HepG2 (cell line): ENCODE results near the gene SMARCC1. TPM values are rescaled to one million over a fixed set of nuclear protein-coding genes. Genes with fewer than 3 reads are reported as not detected.

ENCODE experiments used
- ATAC-seq: fragments of 200-7000 bp; cut with Tn5 transposase; 3 replicates; pipeline ENCODE4 v1.9.1; 2020; ENCODE audit warnings: mild to moderate bottlenecking, moderate library complexity
- BruUV-seq: library from RNA; stranded (reverse); fragments of 400-500 nt; replicated peaks from 2 replicates; lab custom pipeline; 2021; lab: Mats Ljungman, UMichigan
- CTCF ChIA-PET: fragments of 300-600 bp; formaldehyde crosslinking; extraction: SDS; loops from one replicate; lab custom pipeline; 2021; ENCODE audit warnings: low total read pairs, inconsistent platforms, low intra/inter-chr PET ratio; lab: Yijun Ruan, JAX
- POLR2A ChIA-PET: fragments of 350-600 bp; sonication (Branson Sonifier 250); formaldehyde crosslinking; loops from one replicate; lab custom pipeline; 2020; ENCODE audit warnings: antibody characterized with exemption, inconsistent platforms; lab: Yijun Ruan, JAX
- DNase-seq: peaks from one replicate; pipeline ENCODE4 v3.0.0-alpha.2; 2015; ENCODE audit warnings: low spot score
- FAIRE-seq: peaks from 3 replicates; lab custom pipeline; 2011; peaks lifted over from hg19 to GRCh38; lab: Jason Lieb, UNC
- H2AFZ ChIP-seq: one replicate; pipeline ENCODE4 v1.6.1; 2011; ENCODE audit warnings: low read length, inconsistent platforms
- H3K27ac ChIP-seq: fragments of 300-600 bp; 3 replicates; pipeline ENCODE4 v1.8.0; 2011; ENCODE audit warnings: mixed run types, mild to moderate bottlenecking, mixed read lengths, low read length, inconsistent platforms; ENCODE audit not compliant: insufficient read depth; ENCODE audit errors: extremely low read length
- H3K27me3 ChIP-seq, 2 experiments: fragments of 200-600 bp in 1 of 2; 2 replicates in 1 of 2; 3 replicates in 1 of 2; pipeline versions ENCODE4 v1.6.0 to v1.8.0; 2011; ENCODE audit warnings: low read length in 2 of 2, mild to moderate bottlenecking in 2 of 2, moderate library complexity in 2 of 2, inconsistent platforms in 1 of 2; ENCODE audit not compliant: insufficient read depth in 2 of 2, control insufficient read depth in 1 of 2
- H3K36me3 ChIP-seq, 2 experiments: fragments of 200-600 bp in 1 of 2; replicated peaks in 1 of 2; 2 replicates in 1 of 2; 3 replicates in 1 of 2; pipeline versions ENCODE4 v1.5.1 to v1.8.0; 2011; ENCODE audit warnings: low read length in 2 of 2, inconsistent platforms in 1 of 2; ENCODE audit not compliant: insufficient read depth in 2 of 2, control insufficient read depth in 1 of 2
- H3K4me1 ChIP-seq: 2 replicates; pipeline ENCODE4 v1.5.1; 2012; ENCODE audit warnings: low read length, inconsistent platforms; ENCODE audit not compliant: insufficient read depth
- H3K4me2 ChIP-seq: 2 replicates; pipeline ENCODE4 v1.6.0; 2011; ENCODE audit warnings: low read depth, low read length, inconsistent platforms
- H3K4me3 ChIP-seq, 3 experiments: fragments of 200-600 bp in 1 of 3; sonication (generic), shearing (Covaris generic) in 1 of 3; replicated peaks in 1 of 3; 2 replicates each; pipeline ENCODE4 v1.5.1; 2011 to 2016; ENCODE audit warnings: low read length in 3 of 3, inconsistent platforms in 2 of 3, low read depth in 2 of 3, mild to moderate bottlenecking in 2 of 3, control low read depth in 1 of 3, mixed read lengths in 1 of 3; ENCODE audit not compliant: insufficient read depth in 1 of 3
- H3K79me2 ChIP-seq: one replicate; pipeline ENCODE4 v1.6.1; 2011; ENCODE audit warnings: low read length, inconsistent platforms; ENCODE audit not compliant: insufficient read depth
- H3K9ac ChIP-seq: 2 replicates; pipeline ENCODE4 v1.6.0; 2011; ENCODE audit warnings: mild to moderate bottlenecking, low read depth, low read length, inconsistent platforms; ENCODE audit not compliant: insufficient read depth
- H3K9me3 ChIP-seq: 2 replicates; pipeline ENCODE4 v1.5.1; 2012; ENCODE audit warnings: mild to moderate bottlenecking, low read length
- H4K20me1 ChIP-seq: 2 replicates; pipeline ENCODE4 v1.6.0; 2011; ENCODE audit warnings: inconsistent platforms, mild to moderate bottlenecking, low read length, moderate library complexity; ENCODE audit not compliant: insufficient read depth
- AKAP8 ChIP-seq: sonication (generic); formaldehyde crosslinking; IDR thresholded peaks from 2 replicates; pipeline ENCODE4 v1.5.1; 2020; ENCODE audit warnings: mild to moderate bottlenecking, missing genetic modification reagents
- ETV6 ChIP-seq: sonication (generic); formaldehyde crosslinking; conservative IDR thresholded peaks from 2 replicates; pipeline ENCODE4 v1.4.0; 2020; ENCODE audit warnings: missing genetic modification reagents
- TAF1 ChIP-seq: sonication (generic); formaldehyde crosslinking; IDR thresholded peaks from 2 replicates; pipeline ENCODE4 v1.4.0; 2020; ENCODE audit warnings: missing genetic modification reagents
- TBX3 ChIP-seq: fragments of 450-650 bp; IDR thresholded peaks from 2 replicates; pipeline ENCODE4 v1.6.1; 2017; ENCODE audit warnings: antibody characterized with exemption, mild to moderate bottlenecking, inconsistent platforms, borderline replicate concordance
- THAP8 ChIP-seq: sonication (generic); formaldehyde crosslinking; IDR thresholded peaks from 2 replicates; pipeline ENCODE4 v1.5.1; 2020; ENCODE audit warnings: missing genetic modification reagents, mild to moderate bottlenecking, borderline replicate concordance
- ZBTB1 ChIP-seq: sonication (generic); formaldehyde crosslinking; IDR thresholded peaks from 2 replicates; pipeline ENCODE4 v1.4.0; 2020; ENCODE audit warnings: missing genetic modification reagents, borderline replicate concordance
- ZKSCAN8 ChIP-seq: IDR thresholded peaks from 2 replicates; pipeline ENCODE4 v1.6.1; 2016; ENCODE audit warnings: borderline replicate concordance, missing genetic modification reagents, missing compliant biosample characterization
- ZNF225 ChIP-seq: sonication (generic); formaldehyde crosslinking; IDR thresholded peaks from 2 replicates; pipeline ENCODE4 v1.4.0; 2020; ENCODE audit warnings: mild to moderate bottlenecking, missing genetic modification reagents
- ZNF512 ChIP-seq: sonication (generic); formaldehyde crosslinking; IDR thresholded peaks from 2 replicates; pipeline ENCODE4 v1.4.0; 2020; ENCODE audit warnings: mild to moderate bottlenecking, missing genetic modification reagents
- WGBS: methylation state at CpG from one replicate; pipeline ENCODE4 v1.1.6; 2017; ENCODE audit warnings: low lambda C conversion rate; 5-methylcytosine and 5-hydroxymethylcytosine counted together
- in situ Hi-C: cut with HindIII; loops from 2 replicates; pipeline ENCODE4 v1.10.0; 2017; ENCODE audit warnings: low pct_unique_long_range_greater_than_20kb; ENCODE audit not compliant: extremely low pct_ligation_motif_present
- intact Hi-C: fragments of 100-400 bp; cut with micrococcal nuclease; formaldehyde crosslinking; loops from one replicate; pipeline ENCODE4 v1.10.0; 2022; ENCODE audit not compliant: unreplicated experiment
- polyA plus RNA-seq, 8 experiments: library from polyadenylated mRNA; depleted of rRNA in 3 of 8; stranded (reverse) in 7 of 8; unstranded in 1 of 8; fragments of >200 nt; fragmentation: Illumina TruSeq in 4 of 8; extraction: Trizol in 4 of 8; gene quantifications; 2 replicates each; pipeline versions ENCODE4 v1.2.1 to v1.2.3, GENCODE V29; 2011 to 2016; ENCODE audit warnings: low read depth in 4 of 8, missing spikeins in 1 of 8, mixed read lengths in 1 of 8; ENCODE audit not compliant: insufficient read depth in 1 of 8
- total RNA-seq, 5 experiments: library from RNA; depleted of rRNA; stranded (reverse); fragments of >200 nt; fragmentation: Illumina TruSeq; extraction: Trizol; gene quantifications; 2 replicates each; pipeline ENCODE4 v1.2.3, GENCODE V29; 2016; ENCODE audit warnings: low read depth in 1 of 5

SMARCC1 gene
- total and polyA plus RNA-seq, 2 of the 13 experiments (the other 11 are each of a cell fraction or from before 2014, with no cell fraction given) = 47.9 to 58.4 TPM

- TF ChIP-seq THAP8 (CRISPR knock-in tag) (no peak), TAF1 (CRISPR knock-in tag) (no peak), ETV6 (CRISPR knock-in tag) (no peak)
Measured at GRCh38 chr3:47568901-47569300, 212.8 kb downstream of the SMARCC1 start (continued).

- Histone ChIP-seq H3K27me3 (peaks cover 2 to 17% of the 10 kb centered on the region in 2 experiments), H3K4me2 (no peak overlapping the region), H3K27ac (no peak overlapping the region), H3K9me3 (no peaks in the 10 kb centered on the region), H3K4me3 (no peak overlapping the region), H3K9ac (no peak overlapping the region), H4K20me1 (no peaks in the 10 kb centered on the region), H3K36me3 (no peaks in the 10 kb centered on the region), H2AFZ (no peak overlapping the region), H3K79me2 (no peaks in the 10 kb centered on the region), H3K4me1 (no peaks in the 10 kb centered on the region)
- CTCF ChIA-PET = interaction anchor here (1.0 kb wide), 1 partner anchor 45 kb away, joined by 3 read pairs; no protein-coding TSS in a partner anchor
- intact Hi-C loops (no loop called here), in situ Hi-C loops (no loop called here)
- WGBS = 17% methylated on average over 3 of the region's 4 CpGs
- ATAC-seq (no peak), FAIRE-seq (no peak), DNase-seq (no peak)
- POLR2A ChIA-PET = no interaction called here
- TF ChIP-seq TBX3 (no peak), AKAP8 (CRISPR knock-in tag) (no peak), ZBTB1 (CRISPR knock-in tag) (no peak), ZNF512 (no peak), ZNF225 (CRISPR knock-in tag) (no peak), ZKSCAN8 (CRISPR knock-in tag) (peak; percentile 69; the same call in 1 of the 2 replicates)
- no TSS peak for BruUV-seq
Measured at GRCh38 chr3:47567149-47567548, 214.5 kb downstream of the SMARCC1 start.
